ENCODE measurements around the gene PIK3CD. TPM values are rescaled to one million over a fixed set of nuclear protein-coding genes. Genes with fewer than 3 reads are reported as not detected.

Gene PIK3CD
- total and polyA plus RNA-seq, 2 of the 8 experiments (the other 6 are each of a cell fraction or from before 2014, with no cell fraction given): 20.6 to 24.1 TPM

DNA sequence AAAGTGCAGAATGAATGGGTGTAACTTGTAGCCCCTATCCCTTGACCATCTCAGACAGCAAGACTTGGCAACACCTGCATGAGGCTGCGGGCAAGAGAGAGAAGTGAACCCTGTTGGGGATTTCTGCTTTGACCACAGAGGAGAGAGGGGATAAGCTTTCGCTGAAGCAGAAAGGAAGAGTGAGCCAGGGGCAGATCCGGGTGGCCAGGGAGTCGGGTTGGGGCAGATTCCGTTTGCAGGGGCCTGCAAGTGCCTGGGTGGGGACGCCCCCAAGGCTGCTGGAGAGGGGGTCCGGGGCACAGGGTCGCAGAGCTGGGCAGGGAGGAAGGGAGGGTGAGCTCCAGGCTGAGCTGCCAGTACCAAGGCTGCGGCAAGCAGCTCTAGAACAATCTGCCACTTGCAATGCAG lies 25.3 kb upstream of the PIK3CD start (continued):
- TF ChIP-seq CHD7 (IDR thresholded peaks at IDR 0.05; ENCODE audit: insufficient replicate concordance, low read length): no peak
- TF ChIP-seq CHD2 (IDR thresholded peaks at IDR 0.05; ENCODE audit: low read length): no peak
- TF ChIP-seq GTF2F1 (IDR thresholded peaks at IDR 0.05; ENCODE audit: borderline replicate concordance, low read depth, low read length): no peak
- TF ChIP-seq EP300 (IDR thresholded peaks at IDR 0.05; ENCODE audit: borderline replicate concordance in 1 of 2, low read depth in 2 of 2, low read length in 2 of 2): no peak
- no peak for TF ChIP-seq SP4 (IDR thresholded peaks at IDR 0.05; ENCODE audit: low read length)
- TF ChIP-seq RXRA (IDR thresholded peaks at IDR 0.05; ENCODE audit: insufficient read depth, low read depth, low read length): no peak
- no peak for TF ChIP-seq BACH1 (IDR thresholded peaks at IDR 0.05; ENCODE audit: low read length)
- no peak for TF ChIP-seq CTCF (IDR thresholded peaks at IDR 0.05; ENCODE audit: control extremely low read depth in 1 of 3, insufficient read depth in 1 of 3, low read depth in 1 of 3, low read length in 3 of 3)
- TF ChIP-seq RNF2 (IDR thresholded peaks at IDR 0.05; ENCODE audit: borderline replicate concordance, low read depth, low read length, missing control alignments, poor library complexity, severe bottlenecking): no peak

Measured in H1 (cell line).